ENCODE measurements around the gene CHKB.

The CHKB gene

GRCh38 chr22:50595189-50595588, 12.5 kb upstream of the CHKB start:
- DNase-seq, result no peak

DNA sequence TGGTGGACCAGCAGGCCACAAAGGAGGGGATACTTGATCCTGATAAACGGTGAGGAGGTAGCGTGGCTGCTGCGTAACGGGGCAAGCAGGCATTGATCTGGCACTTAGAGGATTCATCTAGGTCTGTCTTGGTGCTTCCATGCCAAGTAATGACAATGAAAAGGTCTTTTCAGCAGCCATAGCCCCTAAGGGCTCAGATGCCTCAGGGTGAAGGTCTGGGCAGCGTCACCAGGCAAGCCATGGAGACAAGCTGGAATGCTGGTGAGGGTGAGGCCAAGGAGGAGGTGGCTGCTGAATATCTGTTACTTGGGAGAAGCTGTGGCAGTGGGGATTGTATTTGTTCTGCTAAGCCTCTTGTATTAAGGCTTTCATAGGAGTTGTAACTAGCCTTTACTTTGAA, 4.8 kb upstream of the CHKB start:
- no peak for DNase-seq

DNA sequence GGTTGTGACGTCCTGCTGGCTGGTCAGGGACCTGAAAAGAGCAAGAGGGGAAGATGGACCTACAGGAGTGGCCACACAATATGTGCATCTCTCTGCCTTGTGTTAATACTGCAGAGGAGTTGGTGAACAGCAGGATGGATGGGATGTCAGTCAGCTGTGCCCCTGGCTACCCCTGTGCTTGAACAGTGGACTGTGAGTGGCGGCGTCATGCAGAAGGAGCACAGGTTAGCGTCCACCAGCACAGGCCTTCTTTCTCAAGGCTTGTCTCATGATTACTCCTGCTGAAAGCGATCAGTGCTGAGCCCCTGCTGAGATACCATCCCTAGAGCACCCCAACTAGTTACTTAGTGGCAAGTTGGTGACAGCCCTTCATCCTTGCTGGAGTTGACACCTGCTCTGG, 3.8 kb upstream of the CHKB start:
- no peak for DNase-seq

DNA sequence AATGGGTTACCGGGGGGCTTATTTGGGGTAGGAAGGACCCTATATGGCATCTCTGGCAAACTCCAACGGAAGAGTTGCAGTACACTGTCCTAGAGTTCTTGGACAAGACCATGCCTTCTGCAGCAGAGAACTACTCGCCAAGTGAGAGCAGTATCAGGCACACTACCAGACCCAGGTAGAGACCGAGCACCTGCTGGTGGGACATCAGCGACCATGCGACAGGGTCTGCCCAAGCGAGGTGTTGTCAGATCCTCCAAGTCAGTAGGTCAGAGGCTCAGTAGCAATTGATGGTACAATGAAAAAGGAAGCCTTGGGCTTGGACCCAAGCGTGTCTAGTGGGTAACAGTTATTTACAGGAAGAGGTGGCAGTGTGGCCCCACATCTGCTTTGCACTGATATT, 3.1 kb upstream of the CHKB start:
- no peak for DNase-seq

DNA sequence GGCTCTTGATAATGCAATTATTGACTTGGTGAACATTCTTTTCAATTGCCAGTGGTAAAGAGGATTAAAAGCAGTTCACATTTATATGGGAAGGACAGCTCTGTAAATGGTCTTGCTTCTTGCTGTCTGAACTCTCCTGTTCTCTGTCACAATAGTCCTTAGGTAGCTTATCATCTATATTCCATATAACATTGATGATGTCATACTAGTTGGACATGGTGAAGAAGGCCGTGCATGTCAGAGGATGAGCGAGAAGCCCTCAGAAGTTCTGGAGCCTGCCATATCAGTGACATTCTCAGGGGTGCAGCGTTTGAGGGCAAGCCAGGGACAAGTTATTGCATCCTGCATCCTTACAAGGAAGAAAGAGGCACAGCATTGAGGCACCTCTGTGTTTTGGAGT, 2.6 kb upstream of the CHKB start:
- no peak for DNase-seq

- DNase-seq, result no peak
Observed at GRCh38 chr22:50584106-50585096, 1.8 kb upstream of the CHKB start.

GRCh38 chr22:50583294-50583861, 729 bp upstream of the CHKB start:
- DNase-seq, result no peak

GRCh38 chr22:50581950-50582492, 628 bp downstream of the CHKB start:
- DNase-seq, result no peak

- no peak for DNase-seq
Observed at GRCh38 chr22:50581031-50581949, 1.4 kb downstream of the CHKB start.

GRCh38 chr22:50579752-50580151, 2.9 kb downstream of the CHKB start:
- DNase-seq, result no peak

DNA sequence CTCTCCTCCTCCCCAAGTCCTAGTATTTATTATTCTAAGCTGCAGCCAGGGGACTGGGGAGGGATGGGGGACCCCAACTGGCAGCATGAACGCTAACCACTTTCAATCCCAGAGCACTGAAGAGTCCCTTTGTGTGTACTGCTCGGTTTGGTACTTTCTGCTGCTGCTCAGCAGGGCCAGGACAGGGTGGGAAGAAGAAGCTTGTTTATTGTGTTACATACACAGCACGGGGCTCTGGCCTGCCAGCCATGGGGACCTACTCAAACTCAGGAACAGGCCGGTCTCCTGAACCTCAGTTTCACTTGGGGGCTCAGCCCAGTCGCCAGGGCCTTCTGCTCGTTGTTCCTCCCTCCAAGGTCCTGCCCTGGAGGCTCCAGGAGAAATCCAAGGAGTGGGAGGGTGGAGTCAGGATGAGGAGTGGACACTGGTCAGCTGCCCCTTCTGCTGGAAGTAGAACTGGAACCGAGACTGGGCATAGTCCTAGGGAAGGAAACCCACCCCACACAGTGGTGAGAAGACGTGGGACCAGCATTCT, 3.8 kb downstream of the CHKB start:
- no peak for DNase-seq

- no peak for DNase-seq
Observed at GRCh38 chr22:50577987-50578775, 4.5 kb downstream of the CHKB start, which contains the start of gene CPT1B. CPT1B (minus strand) TSS chr22:50578427; CDS start chr22:50577915, 512 bp downstream.

- no peak for DNase-seq
Observed at GRCh38 chr22:50577697-50577986, 5.0 kb downstream of the CHKB start.

DNA sequence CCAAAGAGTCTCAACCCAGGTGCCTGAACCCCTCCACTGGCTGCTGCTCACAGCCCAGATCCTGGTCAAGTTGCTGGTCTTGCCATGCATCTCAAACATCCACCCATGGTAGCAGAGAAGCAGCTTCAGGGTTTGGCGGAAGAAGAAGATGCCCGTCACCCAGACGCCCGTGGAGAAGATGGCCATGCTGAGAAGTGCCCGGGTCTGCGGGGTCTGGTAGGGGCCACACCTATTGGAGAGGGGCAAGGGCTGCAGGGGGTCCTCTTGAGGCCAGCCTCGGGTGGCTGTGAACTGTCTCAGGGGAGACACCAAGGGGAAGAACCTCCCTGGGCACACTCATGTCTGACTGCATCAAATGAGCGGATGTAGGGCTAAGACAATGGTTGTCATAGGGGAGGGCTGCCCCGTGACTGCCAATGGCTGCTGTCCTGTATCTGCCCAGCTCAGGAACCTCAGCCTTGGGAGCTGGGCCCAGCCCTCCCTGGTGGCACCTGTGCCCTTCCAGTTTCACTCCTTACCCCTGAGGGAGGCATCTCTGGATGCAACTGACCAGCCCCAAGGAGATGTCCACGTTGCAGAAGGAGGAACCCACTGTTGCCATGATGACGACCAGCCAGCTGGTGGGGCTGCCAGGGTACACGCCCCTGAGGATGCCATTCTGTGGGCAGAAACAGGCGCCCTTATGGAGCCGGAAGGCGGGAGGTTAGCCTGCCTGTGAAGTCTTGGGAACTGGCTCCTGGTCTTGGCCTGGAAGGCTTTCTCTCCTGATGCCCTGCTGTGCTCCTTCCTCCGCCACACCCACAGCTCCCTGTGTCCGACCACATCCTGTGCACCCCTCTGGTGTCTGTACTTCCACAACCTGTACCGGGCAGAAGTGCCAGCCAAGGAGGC, 5.6 kb downstream of the CHKB start:
- DNase-seq, result no peak

DNA sequence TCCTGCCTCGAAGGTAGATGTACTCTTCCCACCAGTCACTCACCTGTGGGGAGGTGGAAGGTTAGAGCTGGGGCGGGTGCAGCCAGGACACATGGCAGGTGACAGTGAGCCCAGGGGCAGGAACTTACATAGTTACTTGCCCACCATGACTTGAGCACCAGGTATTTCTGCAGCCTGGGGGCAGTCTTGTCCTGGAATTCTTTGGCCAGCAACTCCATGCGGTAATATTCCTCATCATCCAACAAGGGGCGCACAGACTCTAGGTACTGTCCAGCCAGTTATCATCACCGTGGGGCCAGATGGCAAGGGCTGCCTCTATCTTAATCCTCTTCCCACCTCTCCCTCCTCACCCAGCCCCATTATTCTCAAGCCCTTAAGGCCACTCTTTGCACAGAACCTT, 6.6 kb downstream of the CHKB start:
- DNase-seq, result no peak

DNA sequence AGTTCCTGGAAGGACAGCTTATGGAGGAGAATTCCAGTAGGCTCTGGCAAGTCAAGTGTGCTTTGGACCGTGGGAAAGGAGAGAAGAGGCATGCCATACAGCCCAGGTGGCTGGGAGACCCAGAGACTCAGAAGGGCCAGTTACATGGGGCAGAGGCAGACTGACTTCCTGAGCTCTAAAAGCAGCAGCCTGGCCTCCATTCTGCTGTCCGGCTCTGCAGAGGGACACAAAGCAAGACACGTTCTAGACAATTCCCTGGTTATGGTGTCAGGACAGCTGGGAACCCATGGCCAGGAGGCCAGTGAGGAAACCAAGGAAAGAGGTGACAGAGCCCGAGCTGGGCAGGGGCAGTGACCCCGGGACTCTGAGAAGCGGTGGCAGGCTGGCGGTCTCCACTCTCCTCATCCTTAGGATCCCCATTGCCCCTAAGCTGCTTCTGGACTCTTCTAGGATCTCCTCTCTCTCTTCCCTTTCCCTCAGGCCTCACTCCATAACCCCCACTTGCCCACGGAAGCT, 7.2 kb downstream of the CHKB start:
- DNase-seq, result no peak

GRCh38 chr22:50574383-50574755, 8.3 kb downstream of the CHKB start:
- no peak for DNase-seq

- DNase-seq, result no peak
Observed at GRCh38 chr22:50573491-50574382, 8.9 kb downstream of the CHKB start.

DNA sequence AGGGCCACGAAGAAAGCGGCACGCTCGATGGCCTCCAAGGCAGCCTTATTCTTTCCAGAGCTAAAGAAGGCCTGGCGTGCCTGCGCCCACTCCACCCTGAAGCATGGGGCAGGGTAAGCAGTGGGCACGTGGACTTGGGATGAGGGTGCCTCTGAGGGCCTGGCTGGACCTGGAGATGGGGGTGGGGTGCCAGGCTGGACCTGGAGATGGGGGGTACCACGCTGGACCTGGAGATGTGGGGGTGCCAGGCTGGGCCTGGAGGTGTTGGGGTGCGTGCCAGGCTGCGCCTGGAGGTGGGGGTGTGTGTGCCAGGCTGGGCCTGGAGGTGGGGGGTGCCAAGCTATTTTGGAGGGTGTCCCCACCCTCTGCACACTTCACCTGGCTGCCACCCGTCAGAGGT, 9.7 kb downstream of the CHKB start:
- DNase-seq, result no peak

Measured in CD4-positive, alpha-beta T cell treated with Interleukin-12 subunit alpha and Interleukin-12 subunit beta, for 1 hour (primary cell).